ENCODE data around the gene S100PBP.

- TF ChIP-seq CTCF (IDR thresholded peaks at IDR 0.05) (no peak), RARB (CRISPR knock-in tag; IDR thresholded peaks at IDR 0.05) (no peak), SMC3 (IDR thresholded peaks at IDR 0.05) (no peak), HDAC2 (IDR thresholded peaks at IDR 0.05) (no peak), POLR2A (IDR thresholded peaks at IDR 0.05; ENCODE audit: low read length) (no peak), NR3C1 (IDR thresholded peaks at IDR 0.05) (no peak), CEBPB (IDR thresholded peaks at IDR 0.05) (no peak), RCOR1 (IDR thresholded peaks at IDR 0.05; ENCODE audit: low read depth, low read length) (no peak), RFX5 (IDR thresholded peaks at IDR 0.05) (no peak), ZNF302 (CRISPR knock-in tag; IDR thresholded peaks at IDR 0.05) (no peak), ZFP36 (IDR thresholded peaks at IDR 0.05; ENCODE audit: borderline replicate concordance, partially characterized antibody) (no peak), HOXB13 (CRISPR knock-in tag; IDR thresholded peaks at IDR 0.05; ENCODE audit: low read depth) (no peak), RAD21 (conservative IDR thresholded peaks at IDR 0.05 in 1 of 2, IDR thresholded peaks at IDR 0.05 in 1 of 2) (no peak), POLR2AphosphoS2 (conservative IDR thresholded peaks at IDR 0.05; ENCODE audit: low read length) (no peak)
Observed at GRCh38 chr1:32891630-32892029, 74.2 kb downstream of the S100PBP start.

Measured in A549 (cell line).